DOHH2 (cell line): ENCODE measurements around the gene ARPC3.
"Not testable (repeated sequence)": the region's sequence is repeated elsewhere in the genome, so short reads cannot be mapped to it uniquely, and the experiment has no call there.

ENCODE experiments used
- H3F3A ChIP-seq: fragments of 200-600 bp; sonication (generic), shearing (Covaris generic); 2 replicates; pipeline ENCODE4 v1.6.0; 2016; ENCODE audit warnings: antibody characterized with exemption, mild to moderate bottlenecking; ENCODE audit not compliant: control insufficient read depth, insufficient read depth
- H3K27ac ChIP-seq: fragments of 200-600 bp; sonication (generic); 2 replicates; pipeline ENCODE4 v1.5.1; 2014; ENCODE audit warnings: low read depth, mild to moderate bottlenecking, low read length, moderate library complexity
- H3K27me3 ChIP-seq: fragments of 200-600 bp; sonication (generic); 2 replicates; pipeline ENCODE4 v1.6.1; 2014; ENCODE audit warnings: mild to moderate bottlenecking, low read length, mixed read lengths; ENCODE audit not compliant: control insufficient read depth
- H3K36me3 ChIP-seq: fragments of 200-600 bp; sonication (generic); 2 replicates; pipeline ENCODE4 v1.6.1; 2014; ENCODE audit warnings: mild to moderate bottlenecking, low read length, moderate library complexity, mixed read lengths; ENCODE audit not compliant: control insufficient read depth
- H3K4me1 ChIP-seq: fragments of 200-600 bp; sonication (generic); 2 replicates; pipeline ENCODE4 v1.6.1; 2014; ENCODE audit warnings: mild to moderate bottlenecking, low read length, mixed read lengths; ENCODE audit not compliant: control insufficient read depth
- H3K4me2 ChIP-seq: fragments of 200-600 bp; sonication (generic); 2 replicates; pipeline ENCODE4 v1.6.0; 2014; ENCODE audit warnings: mild to moderate bottlenecking, low read length, moderate library complexity
- H3K4me3 ChIP-seq: fragments of 200-600 bp; sonication (generic); 2 replicates; pipeline ENCODE4 v1.5.1; 2014; ENCODE audit warnings: mild to moderate bottlenecking, low read length, mixed read lengths
- H3K79me2 ChIP-seq: fragments of 200-600 bp; sonication (generic); 2 replicates; pipeline ENCODE4 v1.6.1; 2014; ENCODE audit warnings: mild to moderate bottlenecking, low read length, mixed read lengths; ENCODE audit not compliant: control insufficient read depth
- H3K9me2 ChIP-seq: fragments of 200-600 bp; sonication (generic); replicated peaks from 2 replicates; pipeline ENCODE4 v1.6.1; 2014; ENCODE audit warnings: mild to moderate bottlenecking, low read length, mixed read lengths; ENCODE audit not compliant: control insufficient read depth
- H3K9me3 ChIP-seq: fragments of 200-600 bp; sonication (generic); 2 replicates; pipeline ENCODE4 v1.6.1; 2014; ENCODE audit warnings: antibody characterized with exemption, low read length, mixed read lengths; ENCODE audit not compliant: control insufficient read depth, insufficient read depth
- H4K20me1 ChIP-seq: fragments of 200-600 bp; sonication (generic); 2 replicates; pipeline ENCODE4 v1.6.0; 2014; ENCODE audit warnings: low read depth, mild to moderate bottlenecking, antibody characterized with exemption, low read length, moderate library complexity; ENCODE audit not compliant: control insufficient read depth, insufficient read depth
- EZH2phosphoT487 ChIP-seq: fragments of 200-600 bp; sonication (generic); IDR thresholded peaks from 2 replicates; pipeline ENCODE4 v1.6.1; 2017; ENCODE audit warnings: borderline replicate concordance, mild to moderate bottlenecking, antibody characterized with exemption, low read length, moderate library complexity, mixed read lengths
- TF ChIP-seq, protein P1 (sequence below): fragments of 200-600 bp; sonication (generic); IDR thresholded peaks from one replicate; pipeline ENCODE4 v1.5.1; 2014; ENCODE audit warnings: antibody characterized with exemption, mild to moderate bottlenecking, low read depth, low read length; ENCODE audit not compliant: poor library complexity, severe bottlenecking

Gene ARPC3

DNA sequence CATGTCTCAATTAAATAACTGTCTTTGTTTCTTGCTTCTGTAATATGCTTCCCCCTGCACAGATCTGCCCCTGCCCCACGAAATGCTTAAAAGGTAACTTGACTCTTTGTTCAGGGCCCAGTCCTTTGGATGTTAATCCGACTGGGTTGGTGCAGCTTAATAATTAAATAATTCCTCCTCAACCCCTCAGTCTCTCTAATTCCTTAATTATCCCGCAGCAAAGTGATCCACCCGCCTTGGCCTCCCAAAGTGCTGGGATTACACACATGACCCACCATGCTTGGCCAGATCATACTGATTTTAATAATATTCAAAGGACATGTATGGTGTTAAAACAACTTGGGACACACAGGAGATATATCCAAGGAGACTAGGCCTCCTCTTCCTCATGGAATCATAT lies 28.4 kb downstream of the ARPC3 start:
- Histone ChIP-seq H3K4me1 (peaks cover 22% of the 10 kb centered on the region), H3K79me2 (no peaks in the 10 kb centered on the region), H3F3A (peaks cover 3% of the 10 kb centered on the region), H3K27ac (no peak overlapping the region), H3K9me3 (no peaks in the 10 kb centered on the region), H3K27me3 (peaks cover 12% of the 10 kb centered on the region), H3K36me3 (no peaks in the 10 kb centered on the region), H3K4me2 (no peak overlapping the region), H3K4me3 (no peak overlapping the region), H3K9me2 (no peaks in the 10 kb centered on the region), H4K20me1 (no peaks in the 10 kb centered on the region)
- no peak for TF ChIP-seq EZH2phosphoT487
- TF ChIP-seq, protein P1, sequence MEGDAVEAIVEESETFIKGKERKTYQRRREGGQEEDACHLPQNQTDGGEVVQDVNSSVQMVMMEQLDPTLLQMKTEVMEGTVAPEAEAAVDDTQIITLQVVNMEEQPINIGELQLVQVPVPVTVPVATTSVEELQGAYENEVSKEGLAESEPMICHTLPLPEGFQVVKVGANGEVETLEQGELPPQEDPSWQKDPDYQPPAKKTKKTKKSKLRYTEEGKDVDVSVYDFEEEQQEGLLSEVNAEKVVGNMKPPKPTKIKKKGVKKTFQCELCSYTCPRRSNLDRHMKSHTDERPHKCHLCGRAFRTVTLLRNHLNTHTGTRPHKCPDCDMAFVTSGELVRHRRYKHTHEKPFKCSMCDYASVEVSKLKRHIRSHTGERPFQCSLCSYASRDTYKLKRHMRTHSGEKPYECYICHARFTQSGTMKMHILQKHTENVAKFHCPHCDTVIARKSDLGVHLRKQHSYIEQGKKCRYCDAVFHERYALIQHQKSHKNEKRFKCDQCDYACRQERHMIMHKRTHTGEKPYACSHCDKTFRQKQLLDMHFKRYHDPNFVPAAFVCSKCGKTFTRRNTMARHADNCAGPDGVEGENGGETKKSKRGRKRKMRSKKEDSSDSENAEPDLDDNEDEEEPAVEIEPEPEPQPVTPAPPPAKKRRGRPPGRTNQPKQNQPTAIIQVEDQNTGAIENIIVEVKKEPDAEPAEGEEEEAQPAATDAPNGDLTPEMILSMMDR: no peak

DNA sequence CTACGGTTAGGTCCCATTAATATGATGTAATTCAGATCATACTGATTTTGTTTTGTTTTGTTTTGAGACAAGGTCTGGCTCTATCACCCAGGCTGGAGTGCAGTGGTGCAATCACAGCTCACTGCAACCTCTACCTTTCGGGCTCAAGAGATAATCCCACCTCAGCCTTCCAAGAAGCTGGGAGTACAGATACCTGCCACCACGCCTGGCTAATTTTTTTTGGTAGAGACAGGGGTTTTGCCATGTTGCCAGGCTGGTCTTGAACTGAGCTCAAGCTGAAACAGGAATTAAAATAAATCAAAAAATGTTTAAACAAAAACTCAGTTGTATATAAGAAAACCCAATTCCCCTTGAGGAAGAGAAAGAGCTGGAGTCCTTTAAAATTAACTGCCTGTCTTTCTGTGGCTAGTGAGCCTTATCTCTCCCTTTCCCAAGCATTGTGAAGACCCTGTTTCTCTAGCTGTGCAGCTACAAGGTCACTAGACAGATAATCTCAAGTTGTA lies 28.9 kb downstream of the ARPC3 start:
- no peak overlapping the region for H3K27ac ChIP-seq
- H3K9me2 ChIP-seq: no peaks in the 10 kb centered on the region

DNA sequence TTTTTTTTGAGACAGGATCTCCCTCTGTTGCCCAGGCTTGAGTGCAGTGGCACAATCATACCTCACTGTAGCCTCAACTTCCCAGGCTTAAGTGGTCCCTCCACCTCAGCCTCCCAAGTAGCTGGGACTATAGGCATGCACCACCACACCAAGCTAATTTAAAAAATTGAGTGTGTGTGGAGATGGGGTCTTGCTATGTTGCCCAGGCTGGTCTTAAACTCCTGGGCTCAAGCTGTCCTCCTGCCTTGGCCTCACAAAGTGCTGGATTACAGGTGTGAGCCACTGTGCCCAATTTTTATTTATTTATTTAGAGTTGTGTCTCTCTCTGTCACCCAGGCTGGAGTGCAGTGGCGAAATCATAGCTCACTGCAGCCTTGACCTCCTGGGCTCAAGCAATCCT lies 29.5 kb downstream of the ARPC3 start:
- H3K9me3 ChIP-seq, H3K27ac ChIP-seq, H3K4me2 ChIP-seq, H3K4me3 ChIP-seq, H3K9me2 ChIP-seq, H4K20me1 ChIP-seq, H3K79me2 ChIP-seq, H3F3A ChIP-seq, H3K36me3 ChIP-seq: not testable (repeated sequence)
- Histone ChIP-seq H3K27me3 (peaks cover 12% of the 10 kb centered on the region), H3K4me1 (peaks cover 26% of the 10 kb centered on the region)

More for the DNA sequence above, 28.9 kb downstream of the ARPC3 start:
- no peaks in the 10 kb centered on the region for H3K9me3 ChIP-seq
- peaks cover 26% of the 10 kb centered on the region for H3K4me1 ChIP-seq
- H3K4me3 ChIP-seq: no peak overlapping the region
- no peak overlapping the region for H3K4me2 ChIP-seq
- no peaks in the 10 kb centered on the region for H3K36me3 ChIP-seq
- H3F3A ChIP-seq: peaks cover 3% of the 10 kb centered on the region
- H3K27me3 ChIP-seq: peaks cover 12% of the 10 kb centered on the region
- H4K20me1 ChIP-seq: no peaks in the 10 kb centered on the region
- H3K79me2 ChIP-seq: no peaks in the 10 kb centered on the region
- TF ChIP-seq, protein P1: no peak
- no peak for TF ChIP-seq EZH2phosphoT487

DNA sequence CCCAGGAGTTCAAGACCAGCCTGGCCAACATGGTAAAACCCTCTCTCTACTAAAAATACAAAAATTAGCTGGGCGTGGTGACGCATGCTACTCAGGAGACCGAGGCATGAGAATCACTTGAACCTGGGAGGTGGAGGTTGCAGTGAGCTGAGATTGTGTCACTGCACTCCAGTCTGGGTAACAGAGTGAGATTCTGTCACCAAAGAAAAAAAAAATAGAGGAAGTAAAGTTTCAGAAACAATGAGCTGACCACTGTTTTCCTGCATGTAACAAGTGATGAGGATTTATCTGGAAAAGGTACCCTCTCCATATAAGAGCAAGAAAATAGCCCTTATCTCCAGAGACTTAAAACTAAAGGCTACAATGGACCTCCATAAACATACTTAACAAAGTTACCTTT lies 33.0 kb downstream of the ARPC3 start:
- not testable (repeated sequence) for H3K9me3 ChIP-seq, H3K36me3 ChIP-seq, H3F3A ChIP-seq, H3K9me2 ChIP-seq, H3K79me2 ChIP-seq, H3K27me3 ChIP-seq, H4K20me1 ChIP-seq
- Histone ChIP-seq H3K27ac (peak overlapping the region; percentile 74), H3K4me2 (peak overlapping the region; percentile 77), H3K4me1 (peaks cover 26% of the 10 kb centered on the region), H3K4me3 (peak overlapping the region; percentile 67)

DNA sequence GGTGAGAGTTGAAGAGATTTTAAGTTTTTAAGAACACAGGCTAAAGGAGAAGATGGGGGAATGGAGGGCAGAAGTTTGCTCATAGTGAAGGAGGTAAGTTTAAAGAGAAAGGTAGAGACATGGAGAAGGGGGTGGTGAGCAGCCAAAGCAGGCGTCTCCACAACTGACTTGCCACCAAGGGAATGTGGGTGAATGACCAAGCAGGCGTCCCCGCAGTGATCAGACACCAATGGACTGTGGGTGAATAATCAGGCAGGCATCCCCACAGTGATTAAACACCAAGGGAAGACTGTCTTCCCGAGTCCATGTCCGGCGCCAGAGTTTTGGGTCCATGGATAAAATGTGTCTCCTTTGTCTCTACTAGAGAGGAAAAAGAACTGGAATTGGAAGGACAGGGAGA lies 40.1 kb downstream of the ARPC3 start:
- H3K4me3 ChIP-seq, H3K27ac ChIP-seq, H3K4me1 ChIP-seq, H3K79me2 ChIP-seq, H3K9me3 ChIP-seq, H4K20me1 ChIP-seq, H3K9me2 ChIP-seq, H3K27me3 ChIP-seq, H3K36me3 ChIP-seq, H3K4me2 ChIP-seq, H3F3A ChIP-seq: not testable (repeated sequence)

DNA sequence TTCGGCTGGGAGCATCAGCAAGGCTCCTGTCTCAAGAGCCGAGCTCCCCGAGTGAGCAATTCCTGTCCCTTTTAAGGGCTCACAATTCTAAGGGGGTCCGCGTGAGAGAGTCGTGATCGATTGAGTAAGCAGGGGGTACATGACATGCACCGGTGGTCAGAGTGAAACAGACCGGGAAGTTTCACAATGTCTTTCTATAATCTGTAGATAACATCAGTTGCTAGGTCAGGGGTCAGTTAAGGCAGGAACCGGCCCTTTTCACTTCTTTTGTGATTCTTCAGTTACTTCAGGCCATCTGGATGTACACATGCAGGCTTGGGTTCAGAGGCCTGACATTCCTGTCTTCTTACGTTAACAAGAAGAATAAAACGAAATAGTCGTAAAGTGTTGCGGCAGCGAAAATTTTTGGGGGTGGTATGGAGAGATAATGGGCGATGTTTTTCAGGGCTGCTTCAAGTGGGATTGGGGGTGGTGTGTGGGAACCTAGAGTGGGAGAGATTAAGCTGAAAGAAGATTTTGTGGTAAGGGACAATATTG lies 44.9 kb downstream of the ARPC3 start:
- H3K9me3 ChIP-seq, H3K4me3 ChIP-seq, H4K20me1 ChIP-seq, H3F3A ChIP-seq, H3K4me2 ChIP-seq, H3K27ac ChIP-seq, H3K27me3 ChIP-seq, H3K9me2 ChIP-seq: not testable (repeated sequence)
- H3K36me3 ChIP-seq: peaks cover 25% of the 10 kb centered on the region
- H3K79me2 ChIP-seq: peaks cover 36% of the 10 kb centered on the region
- peaks cover 29% of the 10 kb centered on the region for H3K4me1 ChIP-seq
